Right lobe of liver (tissue), 4 donors: ENCODE measurements around the gene CRYGN.

Source experiments
- CTCF ChIP-seq, 4 donors: fragments of 200-600 bp in 3 of 4; fragments of 450-650 bp in 1 of 4; IDR thresholded peaks; one replicate each; pipeline versions ENCODE4 v1.5.1 to v1.8.0; 2016 to 2022; ENCODE audit warnings: antibody characterized with exemption in 4 of 4, mild to moderate bottlenecking in 2 of 4
- POLR2A ChIP-seq: fragments of 450-650 bp; IDR thresholded peaks from one replicate; pipeline ENCODE4 v1.6.1; 2017; ENCODE audit warnings: antibody characterized with exemption, mild to moderate bottlenecking
- donor health status: DM: no; HTN: no; CAD: no.
- donor health status: DM: no; HTN: no; CAD: no.
- donor health status: DM: no; HTN: yes; CAD: no.

- TF ChIP-seq POLR2A (no peak), CTCF (IDR thresholded peaks at IDR 0.05) (no peak)
These were observed 27.6 kb downstream of the CRYGN start for GRCh38 chr7:151412318-151412717.
